HCT116 (cell line): ENCODE results near the gene ARFGAP1. TPM values are rescaled to one million over a fixed set of nuclear protein-coding genes. Genes with fewer than 3 reads are reported as not detected.

ENCODE experiments used
- ATAC-seq: fragments of 200-7000 bp; cut with Tn5 transposase; 2 replicates; pipeline ENCODE4 v1.9.1; 2020; ENCODE audit warnings: mild to moderate bottlenecking, moderate library complexity
- BruUV-seq: library from RNA; stranded (reverse); fragments of 400-500 nt; replicated peaks from 2 replicates; lab custom pipeline; 2021; lab: Mats Ljungman, UMichigan
- CTCF ChIA-PET: fragments of 300-600 bp; sonication (Branson Sonifier 250); formaldehyde crosslinking; loops from one replicate; lab custom pipeline; 2021; ENCODE audit warnings: antibody characterized with exemption; lab: Charles Lee
- POLR2A ChIA-PET: fragments of 300-600, 350-600 bp; sonication (Branson Sonifier 250); formaldehyde crosslinking; loops from one replicate; lab custom pipeline; 2021; ENCODE audit warnings: antibody characterized with exemption; lab: Charles Lee
- RAD21 ChIA-PET, 2 experiments: fragments of 300-600 bp; sonication (Branson Sonifier 250); formaldehyde crosslinking; loops; one replicate each; lab custom pipeline; 2023; ENCODE audit warnings: low total read pairs in 2 of 2; ENCODE audit not compliant: uncharacterized antibody in 2 of 2, unreplicated experiment in 2 of 2, low non-redundant PET in 1 of 2; lab: Charles Lee
- DNase-seq: peaks from one replicate; pipeline ENCODE4 v3.0.0-alpha.2; 2010; ENCODE audit warnings: low read depth, low spot score
- H2AFZ ChIP-seq: fragments of 200-600 bp; shearing (Covaris generic), sonication (generic); 2 replicates; pipeline ENCODE4 v1.6.1; 2017; ENCODE audit warnings: low read depth, mixed run types, mixed read lengths, antibody characterized with exemption, low read length; ENCODE audit not compliant: poor library complexity, severe bottlenecking
- H3K27ac ChIP-seq: 2 replicates; pipeline ENCODE4 v1.5.1; 2012; ENCODE audit warnings: low read depth, low read length
- H3K27me3 ChIP-seq: fragments of 200-600 bp; sonication (generic); 2 replicates; pipeline ENCODE4 v1.6.1; 2016; ENCODE audit warnings: mixed run types, low read length, mixed read lengths; ENCODE audit not compliant: insufficient read depth
- H3K36me3 ChIP-seq, 2 experiments: fragments of 200-500 bp in 1 of 2; fragments of 200-600 bp in 1 of 2; sonication (Bioruptor generic) in 1 of 2; sonication (generic) in 1 of 2; 2 replicates each; pipeline versions ENCODE4 v1.5.1 to v1.6.1; 2014 to 2016; ENCODE audit warnings: low read length in 2 of 2, inconsistent platforms in 1 of 2, mixed read lengths in 1 of 2, mixed run types in 1 of 2; ENCODE audit not compliant: insufficient read depth in 2 of 2, control insufficient read depth in 1 of 2
- H3K4me1 ChIP-seq, 2 experiments: fragments of 200-600 bp in 1 of 2; sonication (generic) in 1 of 2; 2 replicates each; pipeline versions ENCODE4 v1.5.1 to v1.6.1; 2012 to 2017; ENCODE audit warnings: low read length in 2 of 2, inconsistent platforms in 1 of 2, mild to moderate bottlenecking in 1 of 2, mixed read lengths in 1 of 2, mixed run types in 1 of 2, moderate library complexity in 1 of 2; ENCODE audit not compliant: insufficient read depth in 2 of 2, control insufficient read depth in 1 of 2
- H3K4me2 ChIP-seq: fragments of 200-600 bp; sonication (generic); 2 replicates; pipeline ENCODE4 v1.6.1; 2017; ENCODE audit warnings: mixed run types, low read length, mixed read lengths
- H3K4me3 ChIP-seq, 2 experiments: fragments of 200-600 bp in 1 of 2; sonication (generic) in 1 of 2; replicated peaks in 1 of 2; 2 replicates each; pipeline ENCODE4 v1.5.1; 2011 to 2016; ENCODE audit warnings: low read length in 2 of 2, control low read depth in 1 of 2, low read depth in 1 of 2, mild to moderate bottlenecking in 1 of 2, mixed read lengths in 1 of 2, mixed run types in 1 of 2
- H3K79me2 ChIP-seq: fragments of 200-600 bp; sonication (generic); 2 replicates; pipeline ENCODE4 v1.6.1; 2017; ENCODE audit warnings: mild to moderate bottlenecking, mixed run types, low read length, moderate library complexity, mixed read lengths; ENCODE audit not compliant: insufficient read depth
- H3K9ac ChIP-seq: fragments of 200-600 bp; sonication (generic); 2 replicates; pipeline ENCODE4 v1.6.1; 2016; ENCODE audit warnings: low read length, mixed read lengths
- H3K9me2 ChIP-seq: fragments of 200-600 bp; sonication (generic), shearing (Covaris generic); 2 replicates; pipeline ENCODE4 v1.6.1; 2017; ENCODE audit warnings: mixed run types, mild to moderate bottlenecking, moderate library complexity; ENCODE audit not compliant: insufficient read depth
- H3K9me3 ChIP-seq, 2 experiments: fragments of 200-500 bp in 1 of 2; fragments of 200-600 bp in 1 of 2; sonication (Bioruptor generic) in 1 of 2; sonication (generic) in 1 of 2; 2 replicates each; pipeline ENCODE4 v1.6.1; 2014 to 2017; ENCODE audit warnings: low read length in 2 of 2, mixed read lengths in 2 of 2, inconsistent platforms in 1 of 2, low read depth in 1 of 2, mild to moderate bottlenecking in 1 of 2, mixed run types in 1 of 2, moderate library complexity in 1 of 2; ENCODE audit not compliant: control insufficient read depth in 1 of 2, insufficient read depth in 1 of 2
- H4K20me1 ChIP-seq: fragments of 200-600 bp; sonication (generic), shearing (Covaris generic); 2 replicates; pipeline ENCODE4 v1.6.1; 2017; ENCODE audit warnings: mixed run types, mild to moderate bottlenecking, moderate library complexity; ENCODE audit not compliant: insufficient read depth
- CEBPB ChIP-seq: IDR thresholded peaks from 2 replicates; pipeline ENCODE4 v1.6.1; 2012; ENCODE audit warnings: low read depth
- EZH2 ChIP-seq: fragments of 200-600 bp; sonication (generic); IDR thresholded peaks from 2 replicates; pipeline ENCODE4 v1.6.1; 2017; ENCODE audit warnings: antibody characterized with exemption, mixed run types
- EZH2phosphoT487 ChIP-seq: fragments of 200-600 bp; IDR thresholded peaks from 2 replicates; pipeline ENCODE4 v1.6.1; 2018; ENCODE audit warnings: antibody characterized with exemption, borderline replicate concordance
- FOSL1 ChIP-seq: IDR thresholded peaks from 2 replicates; pipeline ENCODE4 v1.6.1; 2012; ENCODE audit warnings: low read depth
- JUND ChIP-seq: IDR thresholded peaks from 2 replicates; pipeline ENCODE4 v1.6.1; 2012
- POLR2A ChIP-seq: IDR thresholded peaks from 2 replicates; pipeline ENCODE4 v1.7.0; 2011; ENCODE audit warnings: borderline replicate concordance; ENCODE audit not compliant: insufficient read depth, insufficient read length; ENCODE audit errors: extremely low read depth
- RAD21 ChIP-seq: IDR thresholded peaks from 2 replicates; pipeline ENCODE4 v1.6.1; 2012; ENCODE audit warnings: low read depth, mild to moderate bottlenecking
- SIN3A ChIP-seq: IDR thresholded peaks from 2 replicates; pipeline ENCODE4 v1.6.1; 2012; ENCODE audit warnings: low read depth
- SRF ChIP-seq: IDR thresholded peaks from 2 replicates; pipeline ENCODE4 v1.6.1; 2012; ENCODE audit warnings: low read depth
- ZFX ChIP-seq: fragments of 450-650 bp; IDR thresholded peaks from 2 replicates; pipeline ENCODE4 v1.6.1; 2017
- intact Hi-C: fragments of 100-400 bp; cut with micrococcal nuclease; formaldehyde crosslinking; loops from 2 replicates; pipeline ENCODE4 v1.10.0; 2022
- total RNA-seq: library from RNA; stranded (reverse); gene quantifications from one replicate; pipeline ENCODE4 v1.2.1, GENCODE V29; 2021; ENCODE audit not compliant: unreplicated experiment
- TF ChIP-seq, protein P1 (sequence below): IDR thresholded peaks from 2 replicates; pipeline ENCODE4 v1.6.1; 2012
- TF ChIP-seq, protein P2 (sequence below): IDR thresholded peaks from 2 replicates; pipeline ENCODE4 v1.6.1; 2012

The ARFGAP1 gene
- total RNA-seq, 1 experiment from 2014 or later: 94.4 TPM

GRCh38 chr20:63253065-63253437 lies 19.6 kb upstream of the ARFGAP1 start:
- intact Hi-C loops: no loop called here
- H3K4me3 ChIP-seq: no peak overlapping the region
- no peaks in the 10 kb centered on the region for H3K36me3 ChIP-seq
- H3K79me2 ChIP-seq: no peaks in the 10 kb centered on the region
- H2AFZ ChIP-seq: no peak overlapping the region
- ChIA-PET CTCF (interaction anchor here (1.5 kb wide), 1 partner anchor 30 kb away, joined by 4 read pairs; no protein-coding TSS in a partner anchor), POLR2A (interaction anchor here (1.8 kb wide), 1 partner anchor 29 kb away, joined by 5 read pairs; no protein-coding TSS in a partner anchor), RAD21 (no interaction called here)
- TF ChIP-seq ZFX (no peak), CEBPB (no peak), POLR2A (no peak)
- TF ChIP-seq, protein P1, sequence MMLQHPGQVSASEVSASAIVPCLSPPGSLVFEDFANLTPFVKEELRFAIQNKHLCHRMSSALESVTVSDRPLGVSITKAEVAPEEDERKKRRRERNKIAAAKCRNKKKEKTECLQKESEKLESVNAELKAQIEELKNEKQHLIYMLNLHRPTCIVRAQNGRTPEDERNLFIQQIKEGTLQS: no peak
- no peaks in the 10 kb centered on the region for H3K4me1 ChIP-seq
- H3K27me3 ChIP-seq: no peaks in the 10 kb centered on the region
- ATAC-seq: no peak
- no peaks in the 10 kb centered on the region for H4K20me1 ChIP-seq
- BruUV-seq: no TSS peak
- no peak overlapping the region for H3K9ac ChIP-seq
- no peak overlapping the region for H3K4me2 ChIP-seq
- no peaks in the 10 kb centered on the region for H3K9me2 ChIP-seq
- no peaks in the 10 kb centered on the region for H3K9me3 ChIP-seq
- DNase-seq: no peak
- no peak overlapping the region for H3K27ac ChIP-seq

DNA sequence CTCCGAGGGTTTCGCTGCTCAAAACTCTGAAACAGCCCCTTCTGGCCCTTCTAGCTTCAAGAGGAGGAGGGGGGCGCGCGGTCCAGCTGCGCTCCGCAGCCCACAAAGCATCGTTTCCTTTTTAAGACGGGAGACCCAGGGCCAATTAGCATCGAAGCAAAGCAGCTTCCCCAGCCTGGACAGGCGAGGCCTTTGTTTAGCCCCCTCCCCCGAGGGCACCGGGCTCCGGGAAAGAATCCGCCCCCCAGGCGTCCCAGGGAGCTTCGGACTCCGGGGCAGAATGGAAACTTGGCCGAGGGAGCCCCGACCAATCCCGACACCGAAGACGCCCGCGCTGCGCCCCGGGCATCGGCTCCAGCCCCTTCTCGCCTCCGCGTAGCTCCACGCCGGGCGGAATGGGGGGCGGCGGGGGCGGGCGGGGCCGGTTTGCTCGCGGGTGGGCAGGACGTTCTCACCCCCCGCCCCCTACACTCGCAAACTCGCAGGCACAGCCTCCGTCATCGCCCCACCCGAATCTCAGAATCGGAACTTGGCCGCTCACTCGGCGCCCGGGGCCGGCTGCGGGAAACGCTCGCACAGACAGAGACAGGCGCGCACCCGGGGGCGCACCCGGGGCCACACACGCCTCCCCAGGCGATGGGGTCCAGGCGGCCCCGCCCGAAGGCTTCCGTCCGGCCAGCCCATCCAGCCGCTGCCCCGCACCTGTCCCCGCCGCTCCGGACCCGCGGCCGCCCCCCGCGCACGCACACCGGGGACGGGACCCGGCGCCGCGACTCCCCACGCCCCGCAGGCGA lies 19.0 kb upstream of the ARFGAP1 start:
- Histone ChIP-seq H3K27me3 (no peaks in the 10 kb centered on the region), H3K4me1 (no peaks in the 10 kb centered on the region)
- no peak for ATAC-seq

More for the DNA sequence above, 19.0 kb upstream of the ARFGAP1 start:
- no TSS peak for BruUV-seq
- no peaks in the 10 kb centered on the region for H3K36me3 ChIP-seq
- CTCF ChIA-PET: interaction anchor here (1.5 kb wide), 1 partner anchor 30 kb away, joined by 4 read pairs; no protein-coding TSS in a partner anchor
- TF ChIP-seq, protein P2, sequence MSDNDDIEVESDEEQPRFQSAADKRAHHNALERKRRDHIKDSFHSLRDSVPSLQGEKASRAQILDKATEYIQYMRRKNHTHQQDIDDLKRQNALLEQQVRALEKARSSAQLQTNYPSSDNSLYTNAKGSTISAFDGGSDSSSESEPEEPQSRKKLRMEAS: no peak
- TF ChIP-seq SRF: no peak
- no peak for TF ChIP-seq EZH2
- no peak for TF ChIP-seq ZFX
- TF ChIP-seq RAD21: no peak
- no peak for TF ChIP-seq POLR2A
- no peak for TF ChIP-seq JUND
- no peak for TF ChIP-seq SIN3A
- no peak for TF ChIP-seq FOSL1
- TF ChIP-seq EZH2phosphoT487: no peak
- H3K9me3 ChIP-seq: no peaks in the 10 kb centered on the region
- DNase-seq: no peak
- H2AFZ ChIP-seq: no peak overlapping the region
- intact Hi-C loops: no loop called here
- H4K20me1 ChIP-seq: no peaks in the 10 kb centered on the region
- H3K9me2 ChIP-seq: no peaks in the 10 kb centered on the region
- RAD21 ChIA-PET: no interaction called here
- POLR2A ChIA-PET: interaction anchor here (1.8 kb wide), 1 partner anchor 30 kb away, joined by 5 read pairs; no protein-coding TSS in a partner anchor
- H3K4me3 ChIP-seq: no peak overlapping the region
- H3K9ac ChIP-seq: no peak overlapping the region
- H3K4me2 ChIP-seq: no peak overlapping the region
- H3K27ac ChIP-seq: no peak overlapping the region
- no peaks in the 10 kb centered on the region for H3K79me2 ChIP-seq
